Measurements from ENCODE around the gene ITPR3.

The ITPR3 gene

GRCh38 chr6:33607784-33608161, 13.3 kb upstream of the ITPR3 start:
- Histone ChIP-seq H3K79me1 (ENCODE audit: low read length) (peaks cover 6% of the 10 kb centered on the region), H2AFZ (ENCODE audit: insufficient read depth, low read length, poor library complexity) (no peak overlapping the region), H3K18ac (ENCODE audit: low read length) (no peak overlapping the region), H4K12ac (ENCODE audit: low read depth, low read length) (no peak overlapping the region), H3K36me3 (ENCODE audit: control insufficient read depth in 1 of 2, insufficient read depth in 2 of 2, low read length in 2 of 2) (no peaks in the 10 kb centered on the region), H3K4me1 (ENCODE audit: control insufficient read depth in 1 of 2, insufficient read depth in 2 of 2, low read length in 2 of 2) (peaks cover 24 to 25% of the 10 kb centered on the region in 2 experiments), H3K9ac (ENCODE audit: low read length) (no peak overlapping the region), H3K4ac (ENCODE audit: low read depth, low read length) (no peak overlapping the region), H3K4me3 (ENCODE audit: low read depth, low read length) (no peak overlapping the region), H3K79me2 (ENCODE audit: control insufficient read depth, insufficient read depth, low read length, poor library complexity) (no peaks in the 10 kb centered on the region), H2BK12ac (ENCODE audit: low read length) (no peak overlapping the region), H3K9me3 (ENCODE audit: insufficient read depth, low read depth, low read length) (peaks cover 2% of the 10 kb centered on the region), H4K91ac (ENCODE audit: low read depth, low read length) (no peak overlapping the region), H3K27me3 (ENCODE audit: insufficient read depth, low read length) (no peaks in the 10 kb centered on the region), H4K8ac (ENCODE audit: low read depth, low read length) (no peak overlapping the region), H3K27ac (ENCODE audit: low read depth, low read length) (no peak overlapping the region), H2BK120ac (ENCODE audit: insufficient read depth, low read length, poor library complexity) (no peak overlapping the region), H2BK5ac (ENCODE audit: low read depth, low read length, poor library complexity) (no peak overlapping the region), H3K23ac (ENCODE audit: low read length) (no peak overlapping the region), H2AK5ac (ENCODE audit: low read length) (no peak overlapping the region), H3K4me2 (ENCODE audit: low read length) (no peak overlapping the region), H3K14ac (ENCODE audit: low read length) (no peak overlapping the region)
- DNase-seq: no peak
- no CpG with 5 or more reads among the region's 5 CpGs for WGBS (ENCODE audit: extremely low coverage, insufficient coverage, insufficient read length)

- no peak overlapping the region for H2AK5ac ChIP-seq (ENCODE audit: low read length)
- H3K36me3 ChIP-seq (ENCODE audit: control insufficient read depth in 1 of 2, insufficient read depth in 2 of 2, low read length in 2 of 2): no peaks in the 10 kb centered on the region
- no peak overlapping the region for H3K18ac ChIP-seq (ENCODE audit: low read length)
- H3K9me3 ChIP-seq (ENCODE audit: insufficient read depth, low read depth, low read length): peaks cover 2% of the 10 kb centered on the region
- no peak overlapping the region for H3K4me3 ChIP-seq (ENCODE audit: low read depth, low read length)
- H3K4ac ChIP-seq (ENCODE audit: low read depth, low read length): no peak overlapping the region
- no CpG with 5 or more reads among the region's 3 CpGs for WGBS (ENCODE audit: extremely low coverage, insufficient coverage, insufficient read length)
- H3K23ac ChIP-seq (ENCODE audit: low read length): no peak overlapping the region
- no peak overlapping the region for H2AFZ ChIP-seq (ENCODE audit: insufficient read depth, low read length, poor library complexity)
- no peaks in the 10 kb centered on the region for H3K27me3 ChIP-seq (ENCODE audit: insufficient read depth, low read length)
- peaks cover 27 to 35% of the 10 kb centered on the region in 2 experiments for H3K4me1 ChIP-seq (ENCODE audit: control insufficient read depth in 1 of 2, insufficient read depth in 2 of 2, low read length in 2 of 2)
- H4K8ac ChIP-seq (ENCODE audit: low read depth, low read length): no peak overlapping the region
- no peak overlapping the region for H2BK120ac ChIP-seq (ENCODE audit: insufficient read depth, low read length, poor library complexity)
- H3K14ac ChIP-seq (ENCODE audit: low read length): no peak overlapping the region
- no peak overlapping the region for H4K91ac ChIP-seq (ENCODE audit: low read depth, low read length)
- H3K27ac ChIP-seq (ENCODE audit: low read depth, low read length): no peak overlapping the region
- H3K4me2 ChIP-seq (ENCODE audit: low read length): no peak overlapping the region
- H3K79me2 ChIP-seq (ENCODE audit: control insufficient read depth, insufficient read depth, low read length, poor library complexity): no peaks in the 10 kb centered on the region
- no peak overlapping the region for H4K12ac ChIP-seq (ENCODE audit: low read depth, low read length)
- no peak for DNase-seq
- no peak overlapping the region for H2BK5ac ChIP-seq (ENCODE audit: low read depth, low read length, poor library complexity)
- no peak overlapping the region for H3K9ac ChIP-seq (ENCODE audit: low read length)
- no peak overlapping the region for H2BK12ac ChIP-seq (ENCODE audit: low read length)
- H3K79me1 ChIP-seq (ENCODE audit: low read length): peaks cover 6% of the 10 kb centered on the region
Measured at GRCh38 chr6:33609019-33609418, 12.1 kb upstream of the ITPR3 start.

GRCh38 chr6:33609528-33609927, 11.6 kb upstream of the ITPR3 start:
- peak overlapping the region; percentile 76 for H3K27ac ChIP-seq (ENCODE audit: low read depth, low read length)
- no peak overlapping the region for H4K8ac ChIP-seq (ENCODE audit: low read depth, low read length)
- no peak overlapping the region for H3K4ac ChIP-seq (ENCODE audit: low read depth, low read length)
- H2BK5ac ChIP-seq (ENCODE audit: low read depth, low read length, poor library complexity): no peak overlapping the region
- H3K18ac ChIP-seq (ENCODE audit: low read length): no peak overlapping the region
- no CpG with 5 or more reads among the region's 6 CpGs for WGBS (ENCODE audit: extremely low coverage, insufficient coverage, insufficient read length)
- no peak overlapping the region for H3K9ac ChIP-seq (ENCODE audit: low read length)
- H4K91ac ChIP-seq (ENCODE audit: low read depth, low read length): peak overlapping the region; percentile 31
- H3K9me3 ChIP-seq (ENCODE audit: insufficient read depth, low read depth, low read length): peaks cover 2% of the 10 kb centered on the region
- no peak overlapping the region for H2AFZ ChIP-seq (ENCODE audit: insufficient read depth, low read length, poor library complexity)
- H3K4me3 ChIP-seq (ENCODE audit: low read depth, low read length): no peak overlapping the region
- H3K27me3 ChIP-seq (ENCODE audit: insufficient read depth, low read length): no peaks in the 10 kb centered on the region
- H3K4me2 ChIP-seq (ENCODE audit: low read length): no peak overlapping the region
- H3K4me1 ChIP-seq (ENCODE audit: control insufficient read depth in 1 of 2, insufficient read depth in 2 of 2, low read length in 2 of 2): peaks cover 27 to 35% of the 10 kb centered on the region in 2 experiments
- no peaks in the 10 kb centered on the region for H3K79me2 ChIP-seq (ENCODE audit: control insufficient read depth, insufficient read depth, low read length, poor library complexity)
- H2BK12ac ChIP-seq (ENCODE audit: low read length): no peak overlapping the region
- H2BK120ac ChIP-seq (ENCODE audit: insufficient read depth, low read length, poor library complexity): peak overlapping the region; percentile 22
- peaks cover 6% of the 10 kb centered on the region for H3K79me1 ChIP-seq (ENCODE audit: low read length)
- H3K14ac ChIP-seq (ENCODE audit: low read length): no peak overlapping the region
- H3K36me3 ChIP-seq (ENCODE audit: control insufficient read depth in 1 of 2, insufficient read depth in 2 of 2, low read length in 2 of 2): no peaks in the 10 kb centered on the region
- H4K12ac ChIP-seq (ENCODE audit: low read depth, low read length): no peak overlapping the region
- no peak overlapping the region for H3K23ac ChIP-seq (ENCODE audit: low read length)
- DNase-seq: no peak
- H2AK5ac ChIP-seq (ENCODE audit: low read length): peak overlapping the region; percentile 27

- Histone ChIP-seq H3K23ac (ENCODE audit: low read length) (no peak overlapping the region), H3K9ac (ENCODE audit: low read length) (no peak overlapping the region)
- WGBS (ENCODE audit: extremely low coverage, insufficient coverage, insufficient read length): no CpG with 5 or more reads among the region's 4 CpGs
Measured at GRCh38 chr6:33610067-33610466, 11.1 kb upstream of the ITPR3 start.

More at GRCh38 chr6:33610067-33610466, 11.1 kb upstream of the ITPR3 start:
- Histone ChIP-seq H3K18ac (ENCODE audit: low read length) (no peak overlapping the region), H3K27ac (ENCODE audit: low read depth, low read length) (peak overlapping the region; percentile 76), H3K4ac (ENCODE audit: low read depth, low read length) (no peak overlapping the region), H3K36me3 (ENCODE audit: control insufficient read depth in 1 of 2, insufficient read depth in 2 of 2, low read length in 2 of 2) (no peaks in the 10 kb centered on the region), H3K4me2 (ENCODE audit: low read length) (peak overlapping the region; percentile 35), H2BK5ac (ENCODE audit: low read depth, low read length, poor library complexity) (no peak overlapping the region), H3K4me3 (ENCODE audit: low read depth, low read length) (no peak overlapping the region), H4K12ac (ENCODE audit: low read depth, low read length) (no peak overlapping the region), H2AK5ac (ENCODE audit: low read length) (peak overlapping the region; percentile 14), H3K9me3 (ENCODE audit: insufficient read depth, low read depth, low read length) (peaks cover 2% of the 10 kb centered on the region), H3K79me2 (ENCODE audit: control insufficient read depth, insufficient read depth, low read length, poor library complexity) (no peaks in the 10 kb centered on the region), H4K91ac (ENCODE audit: low read depth, low read length) (peak overlapping the region; percentile 31), H2BK120ac (ENCODE audit: insufficient read depth, low read length, poor library complexity) (peak overlapping the region; percentile 22), H3K27me3 (ENCODE audit: insufficient read depth, low read length) (no peaks in the 10 kb centered on the region), H2AFZ (ENCODE audit: insufficient read depth, low read length, poor library complexity) (no peak overlapping the region), H2BK12ac (ENCODE audit: low read length) (peak overlapping the region; percentile 4), H4K8ac (ENCODE audit: low read depth, low read length) (peak overlapping the region; percentile 1), H3K4me1 (ENCODE audit: control insufficient read depth in 1 of 2, insufficient read depth in 2 of 2, low read length in 2 of 2) (peaks cover 27 to 35% of the 10 kb centered on the region in 2 experiments), H3K79me1 (ENCODE audit: low read length) (peaks cover 6% of the 10 kb centered on the region), H3K14ac (ENCODE audit: low read length) (no peak overlapping the region)
- no peak for DNase-seq

All from trophoblast cell (in vitro differentiated cells and primary cell).